ENCODE results near the gene TMIGD2.

Gene TMIGD2

DNA sequence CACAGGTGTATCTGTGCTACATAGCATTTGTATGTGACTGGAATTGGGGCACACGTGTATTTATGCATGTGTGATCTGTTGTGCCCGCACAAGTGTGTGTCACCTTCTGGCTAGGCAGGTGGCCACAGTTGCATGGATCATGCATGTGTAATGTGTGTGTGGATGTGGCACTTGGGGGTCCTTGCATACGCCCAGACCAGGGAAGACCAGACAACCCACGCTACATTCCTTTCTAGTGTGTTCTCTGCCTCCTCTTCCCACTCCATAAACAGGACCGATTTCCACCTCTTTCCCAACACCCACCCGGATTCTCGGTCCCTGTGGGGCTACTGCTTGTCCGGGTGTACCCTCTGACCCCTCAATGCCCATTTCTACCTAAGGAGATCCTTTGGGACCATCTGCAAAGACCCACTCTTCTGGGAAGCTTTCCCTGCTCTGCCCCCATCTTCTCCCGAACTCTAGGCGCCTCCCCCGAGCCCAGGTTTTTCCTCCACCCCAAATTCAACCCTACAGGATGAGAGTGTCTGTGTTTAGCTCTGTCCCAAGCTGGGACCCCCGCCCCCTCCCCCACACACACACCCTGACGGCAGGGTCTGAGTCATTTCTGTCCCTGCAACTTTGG lies 24.1 kb upstream of the TMIGD2 start:
- no peak for DNase-seq

DNA sequence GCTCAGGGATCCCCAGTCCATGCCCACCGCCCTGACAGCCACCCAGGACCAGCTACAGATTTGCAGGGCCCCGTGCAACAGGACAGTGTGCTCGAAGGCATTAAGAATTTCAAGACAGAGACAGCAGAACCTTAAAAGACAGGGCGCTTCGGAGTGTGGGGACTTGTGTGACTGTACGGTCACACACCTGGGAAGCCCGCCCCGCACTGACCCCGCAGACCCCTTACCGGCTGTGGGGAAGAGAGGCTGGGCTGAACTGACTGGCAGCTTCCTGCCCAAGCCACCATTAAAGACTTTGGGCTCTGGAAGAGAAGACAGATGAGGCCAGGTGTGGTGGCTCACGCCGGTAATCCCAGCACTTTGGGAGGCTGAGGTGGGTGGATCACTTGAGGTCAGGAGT lies 22.0 kb upstream of the TMIGD2 start:
- DNase-seq, result no peak

DNA sequence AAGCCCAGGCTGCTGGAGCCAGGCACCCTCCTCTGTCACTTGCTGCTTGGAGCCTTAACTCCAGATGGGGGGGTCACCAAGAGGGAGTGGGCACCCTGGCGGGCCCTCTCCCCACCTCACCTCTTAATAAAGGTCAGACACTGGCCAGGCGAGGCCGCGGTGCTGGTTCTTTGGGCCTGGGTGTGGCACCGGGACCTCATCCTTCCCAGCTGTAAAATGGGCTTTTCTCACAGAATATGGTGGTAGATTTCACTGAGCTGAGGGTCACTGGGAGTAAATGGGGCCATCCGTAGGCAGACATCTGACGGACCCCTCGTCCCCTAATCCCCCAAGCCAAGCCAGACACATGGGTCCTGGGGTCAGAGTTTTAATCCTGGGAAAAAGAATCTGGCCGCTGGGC lies 21.5 kb upstream of the TMIGD2 start:
- DNase-seq, result no peak

DNA sequence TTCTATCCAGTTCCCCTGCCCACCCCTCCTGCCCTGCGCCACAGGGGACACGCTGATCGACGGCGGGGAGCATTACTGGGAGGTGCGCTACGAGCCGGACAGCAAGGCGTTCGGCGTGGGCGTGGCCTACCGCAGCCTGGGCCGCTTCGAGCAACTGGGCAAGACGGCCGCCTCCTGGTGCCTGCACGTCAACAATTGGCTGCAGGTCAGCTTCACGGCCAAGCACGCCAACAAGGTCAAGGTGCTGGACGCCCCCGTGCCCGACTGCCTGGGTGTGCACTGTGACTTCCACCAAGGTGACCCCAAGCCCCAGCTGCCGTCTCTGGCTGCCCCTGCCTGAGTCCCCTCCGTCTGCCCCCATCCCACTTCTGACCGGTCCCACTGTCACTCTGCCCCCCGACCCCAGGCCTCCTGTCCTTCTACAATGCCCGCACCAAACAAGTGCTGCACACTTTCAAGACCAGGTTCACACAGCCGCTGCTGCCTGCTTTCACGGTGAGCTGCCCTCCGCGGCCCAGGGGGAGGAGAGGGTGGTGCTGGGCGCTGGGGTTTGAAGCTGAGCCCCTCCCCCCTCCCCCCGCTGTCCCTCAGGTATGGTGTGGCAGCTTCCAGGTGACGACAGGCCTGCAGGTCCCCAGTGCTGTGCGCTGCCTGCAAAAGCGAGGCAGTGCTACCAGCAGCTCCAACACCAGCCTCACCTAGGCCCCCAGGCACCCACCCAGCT lies 20.9 kb upstream of the TMIGD2 start:
- DNase-seq, result no peak

GRCh38 chr19:4320419-4320818 lies 18.2 kb upstream of the TMIGD2 start:
- no peak for DNase-seq

DNA sequence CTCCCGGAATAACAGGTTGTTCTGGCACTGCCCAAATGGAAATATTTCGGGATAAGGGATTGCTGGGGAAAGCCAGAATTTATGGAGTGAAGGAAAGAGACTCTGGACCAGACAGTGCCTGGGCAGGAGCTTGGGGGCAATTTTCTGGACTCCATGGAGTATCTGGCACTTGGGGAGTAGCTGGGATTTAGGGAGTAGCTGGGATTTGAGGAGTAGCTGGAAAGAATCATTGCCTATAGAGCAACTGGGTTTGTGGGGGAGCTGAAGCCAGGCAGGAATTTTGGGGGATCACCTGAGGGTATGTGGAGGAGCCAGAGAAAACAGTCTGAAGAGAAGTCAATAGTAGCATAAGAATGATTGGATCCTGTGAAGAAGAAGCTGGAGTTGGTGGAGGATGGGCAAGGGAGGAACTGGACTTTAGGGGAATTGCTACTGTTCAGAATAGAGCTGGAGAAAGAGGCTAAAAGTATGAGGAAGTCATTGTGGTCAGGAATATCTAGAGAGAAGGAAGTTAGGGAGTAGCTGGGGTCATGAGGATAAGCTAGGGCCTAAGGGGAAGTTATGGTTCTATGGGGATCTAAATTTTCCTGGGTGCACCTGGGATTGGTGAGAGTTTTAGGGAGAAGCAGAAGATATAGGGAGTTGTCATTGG lies 17.0 kb upstream of the TMIGD2 start:
- DNase-seq, result no peak

- DNase-seq, result no peak
Measured at GRCh38 chr19:4318460-4318859, 16.3 kb upstream of the TMIGD2 start.

DNA sequence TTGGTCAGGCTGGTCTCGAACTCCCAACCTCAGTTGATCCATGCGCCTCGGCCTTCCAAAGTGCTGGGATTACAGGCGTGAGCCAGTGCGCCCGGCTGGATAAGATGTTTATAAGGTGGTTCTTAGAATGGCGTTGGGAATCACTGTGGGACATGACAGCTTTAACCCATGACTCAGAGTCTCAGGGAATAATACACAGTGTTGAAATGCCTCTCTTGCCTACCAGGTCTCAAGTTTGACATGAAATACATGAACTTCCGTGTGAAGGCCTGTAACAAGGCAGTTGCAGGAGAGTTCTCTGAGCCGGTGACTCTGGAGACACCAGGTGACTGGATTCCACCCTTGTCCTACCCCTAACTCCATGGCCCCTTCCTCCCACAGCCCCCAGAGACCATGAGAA lies 14.8 kb upstream of the TMIGD2 start:
- DNase-seq, result no peak

GRCh38 chr19:4313847-4314490 lies 11.8 kb upstream of the TMIGD2 start:
- DNase-seq, result no peak

DNA sequence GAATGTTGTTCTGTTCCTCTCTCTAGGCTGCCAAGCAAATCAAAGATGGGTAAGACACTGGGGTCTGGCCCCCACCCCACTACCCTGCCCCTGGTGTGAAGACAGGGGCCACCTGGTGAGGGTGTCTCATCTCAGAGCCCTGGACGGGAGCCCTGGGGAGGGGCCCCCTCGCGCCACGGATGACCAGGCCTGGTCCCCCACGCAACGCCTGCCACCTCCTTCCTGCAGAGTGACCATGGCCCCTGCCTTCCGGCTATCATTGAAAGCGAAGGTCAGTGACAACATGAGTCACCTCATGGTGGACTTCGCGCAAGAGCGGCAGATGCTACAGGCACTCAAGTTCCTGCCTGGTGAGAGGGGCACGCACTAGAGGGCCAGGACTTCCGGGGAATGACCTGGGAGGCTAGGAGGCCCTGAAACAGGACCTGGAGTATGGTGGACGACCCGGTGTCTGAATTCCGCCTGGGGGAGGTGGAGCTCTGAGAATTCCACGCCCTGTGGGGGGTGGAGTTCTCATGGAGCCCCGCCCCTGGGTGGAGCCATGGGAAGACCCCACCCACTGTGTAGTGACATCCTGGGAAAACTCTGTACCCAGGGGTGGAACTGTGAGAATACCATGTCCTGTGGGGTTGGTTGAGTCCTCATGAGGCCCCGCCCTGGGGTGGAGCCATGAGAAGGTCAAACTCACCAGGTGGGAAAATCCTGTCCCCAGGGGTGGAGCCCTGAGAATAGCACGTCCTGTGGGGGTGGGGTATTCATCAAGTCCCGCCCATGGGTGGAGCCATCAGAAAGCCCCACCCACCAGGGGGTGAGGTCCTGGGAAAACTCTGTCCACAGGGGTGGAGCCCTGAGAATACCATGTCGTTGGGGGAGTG lies 8.3 kb upstream of the TMIGD2 start:
- DNase-seq, result no peak

DNA sequence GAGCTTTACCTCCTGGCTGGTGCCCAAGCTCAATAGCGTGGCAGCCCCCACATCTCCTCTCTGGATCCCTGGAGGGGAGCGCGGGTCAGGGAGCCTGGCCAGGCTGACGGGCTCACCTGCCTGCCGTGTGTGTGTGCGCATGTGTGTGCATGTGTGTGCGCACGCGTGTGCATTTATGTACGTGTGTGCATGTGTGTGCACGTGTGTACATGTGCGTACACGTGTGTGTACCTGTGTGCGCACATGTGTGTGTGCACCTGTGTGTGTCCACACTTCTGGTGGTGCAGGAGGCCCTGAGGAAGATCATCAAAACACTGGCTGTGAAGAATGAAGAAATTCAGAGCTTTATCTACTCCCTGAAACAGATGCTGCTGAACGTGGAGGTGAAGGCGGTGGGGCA lies 3.5 kb upstream of the TMIGD2 start:
- no peak for DNase-seq

DNA sequence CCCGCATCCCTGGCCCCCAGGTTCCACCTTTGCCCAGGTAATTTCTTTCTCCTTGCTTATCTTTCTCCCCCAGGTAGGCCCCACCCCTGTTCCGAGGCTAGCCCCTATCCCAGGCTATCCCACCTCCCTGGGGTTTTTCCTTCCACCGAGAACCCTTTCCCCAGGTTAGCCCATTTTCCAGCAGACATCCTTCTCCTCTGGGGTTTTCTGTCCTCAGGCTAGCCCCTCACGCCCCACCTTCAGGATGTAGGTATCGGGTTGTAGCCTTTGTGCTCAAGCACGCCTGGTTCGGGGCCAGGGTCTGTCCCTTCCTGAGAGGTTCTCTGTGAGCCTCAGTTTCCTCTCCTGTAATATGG lies 3.0 kb upstream of the TMIGD2 start:
- DNase-seq, result no peak

GRCh38 chr19:4304538-4305256 lies 2.5 kb upstream of the TMIGD2 start, which contains the start of gene FSD1:
FSD1 (plus strand) TSS chr19:4304598; CDS start chr19:4304747, 149 bp downstream.
- DNase-seq, result peak; percentile 39

GRCh38 chr19:4303819-4304537 lies 1.8 kb upstream of the TMIGD2 start:
- DNase-seq, result no peak

- no peak for DNase-seq
Measured at GRCh38 chr19:4301590-4302242, 473 bp downstream of the TMIGD2 start.

DNA sequence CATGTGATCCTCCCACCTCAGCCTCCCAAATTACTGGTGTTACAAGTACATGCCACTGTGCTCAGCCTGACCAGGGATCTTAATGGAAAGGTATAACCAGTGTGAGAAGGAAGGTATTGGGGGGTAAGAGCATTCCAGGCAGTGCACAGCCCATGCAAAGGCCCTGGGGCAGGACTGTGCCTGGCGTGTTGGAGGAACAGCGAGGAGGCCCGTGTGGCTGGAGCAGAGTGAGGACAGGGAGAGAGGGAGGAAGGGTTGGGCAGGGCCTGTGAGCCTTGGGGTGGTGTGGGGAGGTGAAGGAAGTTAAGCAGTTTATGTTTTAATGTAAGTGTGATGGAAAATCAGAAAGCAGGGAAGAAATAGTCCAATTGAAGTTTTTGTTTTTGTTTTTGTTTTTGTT lies 1.6 kb downstream of the TMIGD2 start:
- DNase-seq, result no peak

DNA sequence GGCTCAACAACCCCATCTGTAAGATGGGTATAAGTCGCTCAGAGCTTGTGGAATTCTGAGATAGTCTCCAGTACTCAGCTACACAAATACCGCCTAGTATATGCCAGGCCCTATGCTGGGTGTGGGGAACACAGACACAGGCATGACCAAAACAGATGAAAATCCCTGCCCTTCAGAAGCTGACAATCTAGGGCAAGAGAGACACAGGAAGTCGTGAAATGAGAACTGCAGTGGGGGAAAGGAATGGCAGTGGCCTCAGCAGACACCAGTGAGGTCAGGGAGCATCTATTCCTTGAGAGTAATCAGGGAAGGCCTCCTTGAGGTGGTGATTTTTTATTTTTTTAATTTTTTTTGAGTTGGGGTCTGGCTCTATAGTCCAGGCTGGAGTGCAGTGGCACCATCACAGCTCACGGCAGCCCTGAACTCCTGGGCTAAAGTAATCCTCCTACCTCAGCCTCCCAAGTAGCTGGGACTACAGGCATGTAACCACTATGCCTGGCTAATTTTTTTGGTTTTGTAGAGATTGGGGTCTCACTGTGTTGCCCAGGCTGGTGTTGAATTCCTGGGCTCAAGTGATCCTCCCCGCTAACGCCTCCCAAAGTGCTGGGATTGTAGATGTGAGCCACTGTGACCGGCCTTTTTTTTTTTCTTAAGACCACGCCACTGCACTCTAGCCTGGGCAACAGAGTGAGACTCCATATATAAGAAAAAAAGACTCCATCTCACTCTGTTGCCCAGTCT lies 3.2 kb downstream of the TMIGD2 start:
- DNase-seq, result no peak

- DNase-seq, result no peak
Measured at GRCh38 chr19:4297901-4298809, 4.0 kb downstream of the TMIGD2 start.

Measured in NCI-H1048 (cell line).